Lower lobe of right lung (tissue), 2 donors: Measurements from ENCODE around the gene RBM4B. TPM values are rescaled to one million over a fixed set of nuclear protein-coding genes. Genes with fewer than 3 reads are reported as not detected.

Experiments used
- ATAC-seq, 2 donors: fragments of 200-7000 bp; cut with Tn5 transposase; one replicate each; pipeline ENCODE4 v1.9.1; 2020 to 2022; ENCODE audit warnings: mild to moderate bottlenecking in 2 of 2, moderate library complexity in 2 of 2
- DNase-seq: peaks from one replicate; pipeline ENCODE4 v3.0.0-alpha.2; 2020
- H3K27ac ChIP-seq: fragments of 200-600 bp; one replicate; pipeline ENCODE4 v1.8.0; 2022
- H3K27me3 ChIP-seq: fragments of 200-600 bp; one replicate; pipeline ENCODE4 v1.8.0; 2022; ENCODE audit warnings: low read depth
- H3K36me3 ChIP-seq: fragments of 200-600 bp; one replicate; pipeline ENCODE4 v1.8.0; 2022; ENCODE audit warnings: mild to moderate bottlenecking
- H3K4me1 ChIP-seq: fragments of 200-600 bp; one replicate; pipeline ENCODE4 v1.8.0; 2022
- H3K4me3 ChIP-seq: fragments of 200-600 bp; one replicate; pipeline ENCODE4 v1.8.0; 2022; ENCODE audit warnings: mild to moderate bottlenecking
- H3K9me3 ChIP-seq: fragments of 200-600 bp; one replicate; pipeline ENCODE4 v1.8.0; 2022
- intact Hi-C: fragments of 100-400 bp; cut with DNase I; formaldehyde crosslinking; loops from one replicate; pipeline ENCODE4 v1.11.0; 2022
- total RNA-seq: library from RNA; stranded (reverse); fragmentation: NEBNext Ultra II Directional; extraction: Animal tissue kit (Norgen Biotek cat#: 25700); gene quantifications from one replicate; pipeline ENCODE4 v1.2.1, GENCODE V29; 2021
- TF ChIP-seq, protein P1 (sequence below): fragments of 200-600 bp; IDR thresholded peaks from one replicate; pipeline ENCODE4 v1.8.0; 2022; ENCODE audit warnings: antibody characterized with exemption, mild to moderate bottlenecking
- donor health status: DM: no; HTN: yes; CAD: no; lungs with severe emphysema.

RBM4B gene
- total RNA-seq, 1 donor from 2014 or later, result 17.6 TPM

DNA sequence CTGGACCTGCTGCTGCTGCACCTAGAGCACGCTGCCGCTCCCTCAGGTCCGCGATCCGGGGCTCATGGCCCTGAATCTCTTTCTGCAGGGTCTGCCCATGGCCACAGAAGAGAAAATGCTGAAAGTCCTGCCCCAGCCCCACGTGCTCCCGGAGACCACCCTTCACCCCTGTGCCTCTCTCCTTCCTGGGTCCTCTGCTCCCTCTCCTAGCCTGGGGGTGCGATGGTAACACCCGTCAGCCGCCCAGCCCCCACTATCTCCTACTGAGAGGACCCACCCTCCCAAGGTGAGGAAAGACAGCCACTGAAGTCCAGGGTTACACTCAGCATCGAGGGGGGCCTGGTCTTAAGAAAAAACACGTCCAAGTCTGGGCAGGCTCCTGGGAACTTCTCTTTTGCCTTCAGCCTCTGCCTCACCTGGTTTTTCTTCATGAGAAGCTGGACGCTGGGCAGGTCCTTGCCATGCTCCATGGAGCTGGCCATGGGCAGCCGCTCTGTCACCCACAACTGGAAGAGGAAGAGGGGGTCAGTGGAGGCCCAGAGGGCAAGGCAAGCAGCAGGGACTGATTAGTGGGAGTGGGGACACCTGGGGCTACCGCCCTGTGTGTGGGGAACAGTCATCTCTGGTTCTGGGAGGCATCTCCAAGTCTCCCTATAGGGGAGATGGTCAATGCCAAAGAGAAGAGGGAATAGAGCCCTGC, 15.8 kb upstream of the RBM4B start:
- no peak for DNase-seq
- Histone ChIP-seq H3K4me1 (no peaks in the 10 kb centered on the region), H3K27me3 (no peaks in the 10 kb centered on the region), H3K27ac (no peak overlapping the region), H3K36me3 (no peaks in the 10 kb centered on the region), H3K4me3 (no peak overlapping the region), H3K9me3 (no peaks in the 10 kb centered on the region)
- TF ChIP-seq, protein P1, sequence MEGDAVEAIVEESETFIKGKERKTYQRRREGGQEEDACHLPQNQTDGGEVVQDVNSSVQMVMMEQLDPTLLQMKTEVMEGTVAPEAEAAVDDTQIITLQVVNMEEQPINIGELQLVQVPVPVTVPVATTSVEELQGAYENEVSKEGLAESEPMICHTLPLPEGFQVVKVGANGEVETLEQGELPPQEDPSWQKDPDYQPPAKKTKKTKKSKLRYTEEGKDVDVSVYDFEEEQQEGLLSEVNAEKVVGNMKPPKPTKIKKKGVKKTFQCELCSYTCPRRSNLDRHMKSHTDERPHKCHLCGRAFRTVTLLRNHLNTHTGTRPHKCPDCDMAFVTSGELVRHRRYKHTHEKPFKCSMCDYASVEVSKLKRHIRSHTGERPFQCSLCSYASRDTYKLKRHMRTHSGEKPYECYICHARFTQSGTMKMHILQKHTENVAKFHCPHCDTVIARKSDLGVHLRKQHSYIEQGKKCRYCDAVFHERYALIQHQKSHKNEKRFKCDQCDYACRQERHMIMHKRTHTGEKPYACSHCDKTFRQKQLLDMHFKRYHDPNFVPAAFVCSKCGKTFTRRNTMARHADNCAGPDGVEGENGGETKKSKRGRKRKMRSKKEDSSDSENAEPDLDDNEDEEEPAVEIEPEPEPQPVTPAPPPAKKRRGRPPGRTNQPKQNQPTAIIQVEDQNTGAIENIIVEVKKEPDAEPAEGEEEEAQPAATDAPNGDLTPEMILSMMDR, result no peak
- intact Hi-C loops, result no loop called here
- ATAC-seq, result no peak

DNA sequence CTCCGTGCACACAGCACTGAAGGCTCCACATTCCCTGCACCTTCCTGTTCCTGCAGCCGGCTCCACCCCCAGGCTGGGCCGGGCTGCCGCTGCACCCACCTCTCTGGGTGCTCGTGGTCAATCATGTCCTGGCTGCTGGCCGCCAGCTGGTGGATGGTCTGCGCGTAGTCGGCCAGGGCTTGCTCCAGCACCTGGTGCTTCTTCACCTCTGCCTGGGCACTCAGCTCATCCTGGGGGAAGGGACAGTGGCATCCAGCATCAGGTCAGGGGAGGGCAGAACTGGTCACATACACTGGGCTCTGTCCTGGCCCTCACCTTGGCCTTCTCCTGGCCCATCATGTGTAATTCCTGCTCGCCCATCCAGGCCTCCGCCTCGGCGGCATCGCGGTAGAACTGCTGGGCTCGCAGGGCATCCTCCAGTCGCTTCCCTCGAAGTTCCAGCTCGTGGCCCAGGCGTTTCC, 15.2 kb upstream of the RBM4B start:
- no peak for DNase-seq
- no peaks in the 10 kb centered on the region for H3K36me3 ChIP-seq
- intact Hi-C loops, result no loop called here

DNA sequence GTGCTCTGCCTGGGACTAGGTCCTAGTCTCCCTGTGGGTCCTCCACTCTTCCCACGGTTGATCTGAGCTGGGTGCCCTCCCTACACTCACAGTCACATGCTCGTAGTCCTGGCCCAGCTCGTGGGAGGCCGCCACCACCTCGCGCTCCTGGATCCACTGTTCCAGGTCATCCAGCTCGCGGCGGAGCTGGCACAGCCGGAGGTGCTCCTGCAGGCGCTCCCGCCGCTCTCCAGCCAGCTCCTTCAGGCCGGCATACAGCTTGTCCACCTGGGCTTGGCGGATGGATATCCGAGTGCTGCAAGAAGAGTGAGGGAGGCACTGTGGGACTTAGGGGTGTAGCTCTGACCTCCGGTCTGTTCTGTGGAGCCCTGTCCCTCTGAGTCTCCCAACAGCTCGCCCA, 14.8 kb upstream of the RBM4B start:
- Histone ChIP-seq H3K9me3 (no peaks in the 10 kb centered on the region), H3K4me3 (no peak overlapping the region), H3K36me3 (no peaks in the 10 kb centered on the region), H3K27me3 (no peaks in the 10 kb centered on the region), H3K4me1 (no peaks in the 10 kb centered on the region), H3K27ac (no peak overlapping the region)
- DNase-seq (no peak), ATAC-seq (no peak)
- TF ChIP-seq, protein P1, result no peak
- intact Hi-C loops, result no loop called here

More for the DNA sequence above, 15.2 kb upstream of the RBM4B start:
- Histone ChIP-seq H3K27me3 (no peaks in the 10 kb centered on the region), H3K9me3 (no peaks in the 10 kb centered on the region), H3K4me1 (no peaks in the 10 kb centered on the region), H3K27ac (no peak overlapping the region), H3K4me3 (no peak overlapping the region)
- TF ChIP-seq, protein P1, result no peak
- ATAC-seq, result no peak

DNA sequence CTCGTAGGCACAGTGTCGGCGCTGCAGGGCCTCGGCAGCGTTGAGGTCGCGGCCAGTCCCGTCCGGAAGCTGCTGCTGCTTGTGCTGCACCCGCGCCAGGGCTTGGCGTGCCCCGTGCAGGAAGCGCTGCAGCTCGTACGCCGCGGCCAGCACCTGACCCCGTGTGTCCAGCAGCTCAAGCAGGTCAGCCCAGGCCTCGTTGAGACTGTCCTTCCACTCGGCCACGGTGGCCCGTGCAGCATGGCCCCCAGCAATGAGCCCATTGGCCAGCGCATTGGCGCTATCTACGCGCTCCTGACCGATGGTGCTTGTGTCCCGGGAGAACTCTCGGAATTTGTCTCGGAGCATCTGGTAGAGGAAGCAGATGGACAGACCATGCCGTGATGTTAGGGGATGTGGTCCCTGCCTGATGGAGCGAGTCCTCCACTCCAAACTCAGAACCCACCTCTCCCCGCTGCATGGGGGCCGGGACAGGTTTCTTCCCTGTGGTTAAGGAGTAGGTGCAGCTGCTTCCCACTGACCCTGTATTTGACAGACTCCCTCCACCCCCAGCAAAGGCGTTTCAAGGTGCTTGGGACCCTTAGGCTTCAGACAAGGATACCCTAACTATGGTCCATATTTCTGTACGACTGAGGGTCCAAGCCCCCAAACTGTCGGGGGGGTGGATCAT, 13.8 kb upstream of the RBM4B start:
- no peak overlapping the region for H3K27ac ChIP-seq
- intact Hi-C loops, result no loop called here

DNA sequence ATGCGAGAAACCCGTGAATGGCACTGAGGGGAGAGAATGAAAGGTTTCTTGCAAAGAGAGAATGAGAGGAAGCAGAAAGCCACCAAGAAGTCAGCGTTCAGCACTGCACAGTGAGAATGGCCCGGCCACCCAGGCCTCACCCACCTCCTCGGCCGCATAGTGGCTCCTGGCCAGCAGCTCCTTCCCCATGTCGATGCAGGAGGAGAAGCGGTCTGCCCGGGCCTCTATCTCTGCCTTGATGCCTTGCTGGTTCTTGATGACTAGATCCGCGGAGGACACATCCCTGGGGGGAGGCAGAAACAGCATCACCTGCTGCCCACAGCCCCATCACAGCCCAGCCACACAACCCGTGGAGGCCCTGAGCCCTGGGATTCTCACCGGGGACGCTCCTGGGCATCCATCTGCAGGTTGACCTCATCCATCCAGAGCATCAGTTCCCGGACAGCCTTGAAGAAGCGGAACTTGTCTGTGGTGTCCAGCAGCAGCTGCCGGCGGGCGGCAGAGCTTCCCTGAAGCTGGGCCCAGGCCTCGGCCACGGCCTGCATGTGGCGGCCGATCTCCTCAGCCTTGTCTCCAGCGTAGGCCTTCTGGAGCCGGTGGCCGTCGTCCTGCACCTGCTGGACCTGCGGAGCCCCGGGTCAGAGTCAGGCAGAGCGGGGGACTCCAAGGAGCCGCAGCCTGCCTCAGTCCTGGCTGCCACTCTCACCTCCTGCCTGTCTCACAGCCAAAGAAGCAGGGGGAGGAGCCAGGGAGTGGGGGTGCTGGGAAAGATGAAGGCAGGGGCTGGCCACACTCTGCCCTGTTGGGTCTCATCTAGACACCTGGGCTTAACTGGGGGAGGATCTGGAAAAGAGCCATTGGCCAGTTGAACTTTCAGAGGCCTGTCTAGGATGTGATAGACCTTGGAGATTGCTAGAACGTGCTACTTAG, 12.2 kb upstream of the RBM4B start:
- no peaks in the 10 kb centered on the region for H3K4me1 ChIP-seq
- DNase-seq, result no peak
- no peak for ATAC-seq
- H3K27me3 ChIP-seq, result no peaks in the 10 kb centered on the region
- no peak overlapping the region for H3K27ac ChIP-seq
- H3K4me3 ChIP-seq, result no peak overlapping the region
- no peaks in the 10 kb centered on the region for H3K36me3 ChIP-seq
- H3K9me3 ChIP-seq, result no peaks in the 10 kb centered on the region
- TF ChIP-seq, protein P1, result no peak
- intact Hi-C loops, result no loop called here

More for the DNA sequence above, 13.8 kb upstream of the RBM4B start:
- H3K4me1 ChIP-seq, result no peaks in the 10 kb centered on the region
- no peaks in the 10 kb centered on the region for H3K36me3 ChIP-seq
- peak; percentile 10 for DNase-seq
- TF ChIP-seq, protein P1, result no peak
- no peaks in the 10 kb centered on the region for H3K9me3 ChIP-seq
- H3K4me3 ChIP-seq, result no peak overlapping the region
- no peaks in the 10 kb centered on the region for H3K27me3 ChIP-seq
- ATAC-seq, result no peak
